GM12875 (cell line): ENCODE measurements around the gene KRCC1.
A peak's percentile ranks its signal among the peaks of the same experiment; 100 is the strongest.
"Not testable (repeated sequence)": the region's sequence is repeated elsewhere in the genome, so short reads cannot be mapped to it uniquely, and the experiment has no call there.

ENCODE experiments used
- H3K4me3 ChIP-seq: one replicate; pipeline ENCODE4 v1.5.1; 2011; ENCODE audit warnings: low read depth, low read length, control low read depth
- TF ChIP-seq, protein P1 (sequence below): IDR thresholded peaks from 2 replicates; pipeline ENCODE4 v1.5.1; 2011; ENCODE audit warnings: low read depth, mild to moderate bottlenecking, control low read depth, inconsistent platforms, low read length, moderate library complexity, borderline replicate concordance; ENCODE audit not compliant: insufficient read depth

KRCC1 gene

DNA sequence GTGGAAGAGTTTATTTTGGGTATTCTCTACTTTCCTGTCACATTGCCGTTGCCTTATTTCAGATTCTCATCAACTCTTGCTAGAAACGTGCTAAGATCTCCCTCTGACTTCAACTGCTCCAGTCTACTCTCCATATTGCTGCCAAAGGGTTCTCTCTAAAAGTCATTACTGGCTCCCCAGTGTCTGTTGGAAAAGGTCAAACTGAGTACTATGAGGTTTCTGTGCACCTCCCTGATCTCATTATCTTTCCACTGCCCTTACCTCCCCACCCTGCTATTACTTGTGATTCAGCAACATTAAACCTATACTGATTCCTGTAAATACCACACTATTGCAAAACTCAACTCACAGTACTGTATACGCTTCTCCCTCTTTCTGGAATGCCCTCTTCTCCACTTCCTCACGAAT is 1.9 kb upstream of the KRCC1 start:
- TF ChIP-seq, protein P1, sequence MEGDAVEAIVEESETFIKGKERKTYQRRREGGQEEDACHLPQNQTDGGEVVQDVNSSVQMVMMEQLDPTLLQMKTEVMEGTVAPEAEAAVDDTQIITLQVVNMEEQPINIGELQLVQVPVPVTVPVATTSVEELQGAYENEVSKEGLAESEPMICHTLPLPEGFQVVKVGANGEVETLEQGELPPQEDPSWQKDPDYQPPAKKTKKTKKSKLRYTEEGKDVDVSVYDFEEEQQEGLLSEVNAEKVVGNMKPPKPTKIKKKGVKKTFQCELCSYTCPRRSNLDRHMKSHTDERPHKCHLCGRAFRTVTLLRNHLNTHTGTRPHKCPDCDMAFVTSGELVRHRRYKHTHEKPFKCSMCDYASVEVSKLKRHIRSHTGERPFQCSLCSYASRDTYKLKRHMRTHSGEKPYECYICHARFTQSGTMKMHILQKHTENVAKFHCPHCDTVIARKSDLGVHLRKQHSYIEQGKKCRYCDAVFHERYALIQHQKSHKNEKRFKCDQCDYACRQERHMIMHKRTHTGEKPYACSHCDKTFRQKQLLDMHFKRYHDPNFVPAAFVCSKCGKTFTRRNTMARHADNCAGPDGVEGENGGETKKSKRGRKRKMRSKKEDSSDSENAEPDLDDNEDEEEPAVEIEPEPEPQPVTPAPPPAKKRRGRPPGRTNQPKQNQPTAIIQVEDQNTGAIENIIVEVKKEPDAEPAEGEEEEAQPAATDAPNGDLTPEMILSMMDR: no peak
- H3K4me3 ChIP-seq: no peak overlapping the region

DNA sequence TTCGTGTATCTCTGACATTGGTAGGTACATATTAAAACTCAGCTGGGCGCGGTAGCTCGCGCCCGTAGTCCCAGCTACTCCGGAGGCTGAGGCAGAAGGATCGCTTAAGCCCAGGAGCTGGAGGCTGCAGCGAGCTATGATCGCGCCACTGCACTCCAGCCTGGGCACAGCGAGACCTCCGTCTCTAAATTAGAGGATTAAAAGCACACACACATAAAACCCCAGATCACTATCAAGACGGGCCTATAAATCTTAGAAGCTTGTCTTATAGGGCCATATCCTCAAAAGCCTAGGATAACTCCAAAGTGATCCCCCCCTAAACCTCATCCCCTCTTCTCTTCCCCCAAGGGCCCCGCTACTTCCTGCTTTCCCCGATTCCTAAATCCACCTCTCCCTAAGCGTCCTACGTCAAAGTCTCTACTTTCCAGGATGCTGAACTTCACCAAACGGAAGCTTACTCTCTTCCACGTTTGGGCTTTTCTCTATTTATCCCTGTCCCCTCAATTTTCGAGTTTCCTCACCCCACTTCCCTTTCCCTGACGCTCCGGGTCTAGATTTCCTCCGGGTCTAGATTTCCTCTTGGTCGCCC is 707 bp downstream of the KRCC1 start:
- peak overlapping the region; percentile 59 for H3K4me3 ChIP-seq
- TF ChIP-seq, protein P1: no peak

DNA sequence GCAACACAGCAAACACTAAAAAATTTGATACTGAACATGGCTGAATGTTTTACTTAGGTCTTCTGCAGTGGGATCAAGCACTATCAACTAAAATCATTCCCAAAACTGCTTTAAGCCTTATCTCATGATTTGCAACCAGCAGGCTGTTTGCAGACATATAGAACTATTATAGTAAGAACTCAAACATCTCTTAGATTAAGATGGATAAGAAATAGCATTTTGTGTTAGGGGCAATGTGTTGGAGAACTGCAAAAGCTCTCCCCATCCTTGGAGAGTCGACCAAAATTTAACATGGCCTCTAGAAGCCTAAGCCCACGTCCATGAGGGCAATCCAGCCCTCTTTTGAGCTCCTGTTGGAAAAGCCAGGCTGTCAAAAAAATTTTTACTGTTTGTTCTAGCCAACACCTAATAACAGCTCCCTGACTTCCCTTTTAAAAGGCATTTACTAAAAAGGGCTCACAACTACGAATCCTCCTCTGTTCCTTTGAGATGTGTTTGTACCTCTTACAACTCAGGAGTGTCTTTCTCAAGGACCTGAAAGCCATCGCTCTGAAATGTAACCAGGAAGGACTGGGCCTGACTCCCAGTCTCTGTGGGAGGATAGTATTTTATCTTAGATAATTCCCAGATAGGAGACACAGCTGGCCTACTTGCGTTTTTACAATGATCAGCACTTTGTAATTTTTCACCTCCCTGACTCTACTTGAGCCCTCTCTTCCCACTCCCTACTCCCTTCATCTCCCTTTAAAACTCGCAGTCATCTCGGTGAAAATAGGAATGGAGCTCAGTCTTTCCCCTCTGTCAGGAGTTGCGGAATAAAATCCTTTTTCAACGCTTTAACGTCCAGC is 1.4 kb downstream of the KRCC1 start:
- peak overlapping the region; percentile 59 for H3K4me3 ChIP-seq
- TF ChIP-seq, protein P1: no peak

DNA sequence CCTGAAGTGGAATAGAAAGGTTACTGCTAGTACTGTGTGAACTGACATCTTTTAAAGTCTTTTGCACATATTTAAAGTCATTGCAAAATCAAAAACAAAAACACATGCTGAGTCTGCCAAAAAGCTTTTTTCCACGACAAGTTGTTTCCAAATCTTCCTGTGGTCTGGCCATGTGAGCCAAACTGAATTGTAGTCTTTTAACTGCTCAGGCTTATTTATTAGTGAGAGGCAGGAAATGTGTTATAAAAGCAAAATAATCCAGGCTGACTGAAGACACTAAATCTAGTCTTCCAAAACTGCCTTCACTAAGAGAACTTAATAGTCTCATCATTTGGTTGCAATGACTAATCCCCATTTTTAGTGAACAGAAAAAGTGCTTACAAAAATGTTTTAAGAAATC is 2.3 kb downstream of the KRCC1 start:
- H3K4me3 ChIP-seq: no peak overlapping the region
- TF ChIP-seq, protein P1: no peak

DNA sequence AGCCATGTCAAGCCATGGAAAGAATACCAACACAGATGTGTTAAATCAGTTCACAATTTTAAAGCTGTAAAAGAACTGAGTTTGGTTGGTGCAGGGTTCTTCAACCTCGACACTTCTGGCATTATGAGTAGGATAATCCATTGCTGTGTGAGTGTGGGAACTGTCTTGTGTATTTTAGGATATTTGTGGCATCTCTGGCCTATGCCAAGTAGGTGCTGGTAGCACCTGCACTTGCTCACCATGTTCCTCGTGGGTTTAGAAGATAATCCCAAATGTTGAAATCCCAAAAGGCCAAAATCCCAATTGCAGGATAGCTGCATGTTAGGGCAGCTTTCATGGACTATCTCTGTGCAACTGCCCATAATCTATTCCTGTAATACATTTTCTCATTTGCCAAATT is 3.8 kb downstream of the KRCC1 start:
- no peak overlapping the region for H3K4me3 ChIP-seq
- TF ChIP-seq, protein P1: no peak

DNA sequence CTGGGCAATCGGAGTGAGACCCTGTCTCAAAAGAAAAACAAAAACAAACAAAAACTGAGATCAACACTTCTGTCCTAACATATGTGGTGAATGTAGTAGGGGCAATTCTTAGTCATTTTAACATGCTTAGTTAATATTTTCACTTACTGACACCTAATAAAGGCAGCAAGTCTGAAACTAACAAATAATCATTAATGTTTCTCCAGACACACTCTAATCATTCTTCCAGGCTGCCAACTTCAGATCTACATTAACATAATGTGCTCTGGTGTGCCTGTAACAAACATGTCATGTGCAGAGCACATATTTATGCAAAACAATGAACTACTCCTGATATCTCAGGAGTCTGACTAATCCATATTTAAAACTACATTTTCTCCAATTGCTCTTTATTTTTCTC is 6.0 kb downstream of the KRCC1 start:
- H3K4me3 ChIP-seq: no peak overlapping the region
- TF ChIP-seq, protein P1: no peak

DNA sequence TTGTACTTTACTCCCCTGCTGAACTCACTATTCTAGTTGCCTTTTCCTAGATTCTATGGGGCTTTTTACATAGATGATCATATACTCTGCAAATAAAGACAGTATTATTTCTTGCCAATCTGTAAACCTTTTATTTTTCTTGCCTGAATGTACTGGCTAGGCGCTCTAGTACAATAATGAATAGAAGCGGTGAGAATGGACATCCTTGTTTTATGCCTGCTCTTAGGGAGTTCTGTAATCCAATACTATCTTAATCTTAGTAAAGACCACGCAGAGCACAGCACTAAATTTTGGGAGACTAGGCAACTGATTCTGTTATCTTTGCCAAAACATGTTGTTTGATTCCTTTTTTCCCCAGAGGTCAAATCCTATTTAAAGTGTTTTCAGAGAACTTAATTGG is 7.0 kb downstream of the KRCC1 start:
- H3K4me3 ChIP-seq: no peak overlapping the region
- TF ChIP-seq, protein P1: no peak

DNA sequence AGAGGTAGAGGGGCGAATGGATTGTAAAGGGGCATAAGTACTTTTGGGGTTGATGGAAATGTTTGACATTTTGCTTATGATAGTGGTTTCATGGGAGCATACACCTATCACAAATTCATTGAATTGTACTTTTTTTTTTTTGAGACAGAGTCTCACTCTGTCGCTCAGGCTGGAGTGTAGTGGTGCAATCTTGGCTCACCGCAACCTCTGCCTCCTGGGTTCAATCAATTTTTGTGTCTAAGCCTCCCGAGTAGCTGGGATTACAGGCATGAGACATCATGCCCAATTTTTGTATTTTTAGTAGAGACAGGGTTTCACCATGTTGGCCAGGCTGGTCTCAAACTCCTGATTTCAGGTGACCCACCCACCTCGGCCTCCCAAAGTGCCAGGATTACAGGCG is 10.0 kb downstream of the KRCC1 start:
- not testable (repeated sequence) for H3K4me3 ChIP-seq
